Peyer's patch (tissue), 4 donors: ENCODE measurements around the gene NEK6. TPM values are rescaled to one million over a fixed set of nuclear protein-coding genes. Genes with fewer than 3 reads are reported as not detected.

ENCODE experiments used
- DNase-seq, 3 donors: peaks; one replicate each; pipeline ENCODE4 v3.0.0-alpha.2; 2017 to 2019
- H3K27ac ChIP-seq, 4 donors: fragments of 200-600 bp; sonication (generic); one replicate each; pipeline ENCODE4 v1.5.1; 2016 to 2019
- H3K27me3 ChIP-seq, 2 donors: fragments of 200-600 bp; sonication (generic); one replicate each; pipeline ENCODE4 v1.5.1; 2019
- H3K36me3 ChIP-seq, 3 donors: fragments of 200-600 bp; sonication (generic); one replicate each; pipeline ENCODE4 v1.5.1; 2016 to 2019
- H3K4me1 ChIP-seq, 4 donors: fragments of 200-600 bp; sonication (generic); one replicate each; pipeline ENCODE4 v1.5.1; 2016 to 2019
- H3K4me3 ChIP-seq, 4 donors: fragments of 200-600 bp; sonication (generic); 1 replicate in 3 of 4; 2 replicates in 1 of 4; pipeline ENCODE4 v1.5.1; 2016 to 2019; ENCODE audit warnings: mild to moderate bottlenecking in 1 of 4
- H3K9me3 ChIP-seq, 4 donors: fragments of 200-600 bp; sonication (generic); one replicate each; pipeline ENCODE4 v1.5.1; 2016 to 2019; ENCODE audit warnings: mild to moderate bottlenecking in 1 of 4
- CTCF ChIP-seq, 6 experiments: fragments of 450-650 bp in 4 of 6; fragments of 200-600 bp in 2 of 6; sonication (generic) in 1 of 6; IDR thresholded peaks; one replicate each; pipeline ENCODE4 v1.5.1; 2017 to 2019; ENCODE audit warnings: antibody characterized with exemption in 6 of 6, mild to moderate bottlenecking in 3 of 6, moderate library complexity in 1 of 6
- POLR2A ChIP-seq, 2 donors: fragments of 450-650 bp; IDR thresholded peaks; one replicate each; pipeline ENCODE4 v1.5.1; 2017; ENCODE audit warnings: antibody characterized with exemption in 2 of 2, mild to moderate bottlenecking in 2 of 2, moderate library complexity in 2 of 2
- total RNA-seq, 4 donors: library from RNA; depleted of rRNA; stranded (reverse); fragments of >200 nt; gene quantifications; one replicate each; pipeline ENCODE4 v1.1.0, GENCODE V29; 2016

Gene NEK6
- total RNA-seq, 4 donors from 2014 or later, result 38.4 to 77.6 (median 46.9) TPM

- peak overlapping the region; percentile 53 to 87 (median 78) for H3K27ac ChIP-seq
- H3K4me1 ChIP-seq, result peaks cover 27 to 91% (median 34%) of the 10 kb centered on the region in 4 donors
- no peaks in the 10 kb centered on the region for H3K9me3 ChIP-seq
- TF ChIP-seq POLR2A (IDR thresholded peaks at IDR 0.05) (no peak), CTCF (IDR thresholded peaks at IDR 0.05) (no peak)
- H3K27me3 ChIP-seq, result no peaks in the 10 kb centered on the region
- no peaks in the 10 kb centered on the region for H3K36me3 ChIP-seq
- no peak overlapping the region for H3K4me3 ChIP-seq
- DNase-seq, result peak in 2 of 3 donors; percentile 65 to 70
These were observed 24.9 kb downstream of the NEK6 start for GRCh38 chr9:124282442-124283227.

GRCh38 chr9:124283228-124283814, 25.6 kb downstream of the NEK6 start:
- Histone ChIP-seq H3K36me3 (no peaks in the 10 kb centered on the region), H3K27me3 (no peaks in the 10 kb centered on the region), H3K4me3 (no peak overlapping the region), H3K27ac (peak overlapping the region; percentile 53 to 87 (median 78)), H3K4me1 (peaks cover 27 to 94% (median 34%) of the 10 kb centered on the region in 4 donors), H3K9me3 (no peaks in the 10 kb centered on the region)
- no peak for TF ChIP-seq CTCF (IDR thresholded peaks at IDR 0.05)
- TF ChIP-seq POLR2A (IDR thresholded peaks at IDR 0.05), result no peak
- no peak for DNase-seq

- Histone ChIP-seq H3K27ac (peak overlapping the region; percentile 73 to 91 (median 83)), H3K4me3 (no peak overlapping the region), H3K36me3 (no peaks in the 10 kb centered on the region), H3K27me3 (no peaks in the 10 kb centered on the region), H3K9me3 (no peaks in the 10 kb centered on the region), H3K4me1 (peaks cover 27 to 85% (median 35%) of the 10 kb centered on the region in 4 donors)
- TF ChIP-seq POLR2A (IDR thresholded peaks at IDR 0.05) (no peak), CTCF (IDR thresholded peaks at IDR 0.05) (no peak)
- no peak for DNase-seq
These were observed 26.6 kb downstream of the NEK6 start for GRCh38 chr9:124284237-124284831.

GRCh38 chr9:124284940-124285441, 27.2 kb downstream of the NEK6 start:
- H3K27me3 ChIP-seq, result no peaks in the 10 kb centered on the region
- H3K36me3 ChIP-seq, result no peaks in the 10 kb centered on the region
- H3K27ac ChIP-seq, result peak overlapping the region; percentile 73 to 91 (median 83)
- peaks cover 27 to 78% (median 38%) of the 10 kb centered on the region in 4 donors for H3K4me1 ChIP-seq
- no peak overlapping the region for H3K4me3 ChIP-seq
- no peaks in the 10 kb centered on the region for H3K9me3 ChIP-seq
- TF ChIP-seq CTCF (IDR thresholded peaks at IDR 0.05), result no peak
- no peak for TF ChIP-seq POLR2A (IDR thresholded peaks at IDR 0.05)
- no peak for DNase-seq

GRCh38 chr9:124285490-124285889, 27.7 kb downstream of the NEK6 start:
- DNase-seq, result no peak
- Histone ChIP-seq H3K36me3 (no peaks in the 10 kb centered on the region), H3K4me3 (no peak overlapping the region), H3K9me3 (no peaks in the 10 kb centered on the region), H3K4me1 (peaks cover 23 to 78% (median 41%) of the 10 kb centered on the region in 4 donors), H3K27me3 (no peaks in the 10 kb centered on the region), H3K27ac (peak overlapping the region; percentile 73 to 91 (median 83))
- TF ChIP-seq POLR2A (IDR thresholded peaks at IDR 0.05) (no peak), CTCF (IDR thresholded peaks at IDR 0.05) (no peak)
